Peyer's patch (tissue), 4 donors: Measurements from ENCODE around the gene SLC46A3.

ENCODE experiments used
- POLR2A ChIP-seq, 2 donors: fragments of 450-650 bp; IDR thresholded peaks; one replicate each; pipeline ENCODE4 v1.5.1; 2017; ENCODE audit warnings: antibody characterized with exemption in 2 of 2, mild to moderate bottlenecking in 2 of 2, moderate library complexity in 2 of 2
- TF ChIP-seq, protein P1 (sequence below), 6 experiments: fragments of 450-650 bp in 4 of 6; fragments of 200-600 bp in 2 of 6; sonication (generic) in 1 of 6; IDR thresholded peaks; one replicate each; pipeline ENCODE4 v1.5.1; 2017 to 2019; ENCODE audit warnings: antibody characterized with exemption in 6 of 6, mild to moderate bottlenecking in 3 of 6, moderate library complexity in 1 of 6

DNA sequence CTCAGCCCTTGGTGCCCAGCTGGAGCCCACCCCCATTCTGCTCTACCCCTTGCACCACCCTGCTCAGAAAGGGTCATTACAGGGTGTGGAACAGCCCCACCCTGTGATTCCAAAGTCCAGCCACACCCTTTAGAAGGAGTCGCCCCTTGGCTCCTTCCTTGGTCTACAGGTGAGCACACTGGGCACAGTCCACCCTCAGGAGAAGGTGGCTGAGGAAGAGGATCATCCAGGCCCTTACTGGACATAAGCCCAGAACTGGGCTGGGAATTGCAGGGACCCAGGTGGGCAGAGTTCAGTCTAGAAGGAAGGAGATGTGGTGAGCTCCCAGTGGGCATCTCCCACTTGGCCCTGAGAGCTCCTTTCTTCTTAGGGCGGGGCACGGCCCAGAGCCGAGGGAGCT lies 8.6 kb downstream of the SLC46A3 start:
- peak in 1 of 2 donors; percentile 56 for TF ChIP-seq POLR2A (IDR thresholded peaks at IDR 0.05)
- TF ChIP-seq, protein P1, sequence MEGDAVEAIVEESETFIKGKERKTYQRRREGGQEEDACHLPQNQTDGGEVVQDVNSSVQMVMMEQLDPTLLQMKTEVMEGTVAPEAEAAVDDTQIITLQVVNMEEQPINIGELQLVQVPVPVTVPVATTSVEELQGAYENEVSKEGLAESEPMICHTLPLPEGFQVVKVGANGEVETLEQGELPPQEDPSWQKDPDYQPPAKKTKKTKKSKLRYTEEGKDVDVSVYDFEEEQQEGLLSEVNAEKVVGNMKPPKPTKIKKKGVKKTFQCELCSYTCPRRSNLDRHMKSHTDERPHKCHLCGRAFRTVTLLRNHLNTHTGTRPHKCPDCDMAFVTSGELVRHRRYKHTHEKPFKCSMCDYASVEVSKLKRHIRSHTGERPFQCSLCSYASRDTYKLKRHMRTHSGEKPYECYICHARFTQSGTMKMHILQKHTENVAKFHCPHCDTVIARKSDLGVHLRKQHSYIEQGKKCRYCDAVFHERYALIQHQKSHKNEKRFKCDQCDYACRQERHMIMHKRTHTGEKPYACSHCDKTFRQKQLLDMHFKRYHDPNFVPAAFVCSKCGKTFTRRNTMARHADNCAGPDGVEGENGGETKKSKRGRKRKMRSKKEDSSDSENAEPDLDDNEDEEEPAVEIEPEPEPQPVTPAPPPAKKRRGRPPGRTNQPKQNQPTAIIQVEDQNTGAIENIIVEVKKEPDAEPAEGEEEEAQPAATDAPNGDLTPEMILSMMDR (IDR thresholded peaks at IDR 0.05): no peak
